Stimulated activated CD4-positive, alpha-beta T cell treated with anti-CD3 and anti-CD28 coated beads, Interleukin-15, amount 100 ng/mL, for 48 hours (primary cell): Measurements from ENCODE around the gene SMAD1.

Experiments
- DNase-seq, 2 donors: peaks; one replicate each; pipeline ENCODE4 v3.0.0-alpha.2; 2020; ENCODE audit warnings: low read depth in 2 of 2

The SMAD1 gene

GRCh38 chr4:145489556-145489955, 7.9 kb downstream of the SMAD1 start:
- DNase-seq = no peak

- DNase-seq = no peak
These were observed 8.7 kb downstream of the SMAD1 start for GRCh38 chr4:145490361-145490760.

DNA sequence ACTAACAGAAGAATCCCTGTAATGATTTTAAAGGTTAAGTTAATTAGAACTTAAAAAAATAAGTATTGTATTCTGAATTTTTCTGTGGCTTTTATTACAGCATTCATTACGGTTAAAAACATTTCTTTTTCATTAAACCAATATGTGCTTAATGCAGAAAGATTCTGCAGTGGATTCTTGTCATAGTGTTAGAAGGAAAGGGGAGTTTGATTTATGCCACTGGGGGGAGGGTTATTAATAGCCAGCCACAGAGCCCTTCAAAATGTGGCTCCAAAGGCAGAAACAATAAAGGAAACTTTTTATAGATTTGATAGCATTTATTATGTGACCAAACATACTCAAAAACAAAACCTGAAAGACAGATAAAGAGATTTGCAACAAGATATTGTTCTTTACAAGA, 9.1 kb downstream of the SMAD1 start:
- DNase-seq = no peak

GRCh38 chr4:145492376-145492775, 10.7 kb downstream of the SMAD1 start:
- no peak for DNase-seq

DNA sequence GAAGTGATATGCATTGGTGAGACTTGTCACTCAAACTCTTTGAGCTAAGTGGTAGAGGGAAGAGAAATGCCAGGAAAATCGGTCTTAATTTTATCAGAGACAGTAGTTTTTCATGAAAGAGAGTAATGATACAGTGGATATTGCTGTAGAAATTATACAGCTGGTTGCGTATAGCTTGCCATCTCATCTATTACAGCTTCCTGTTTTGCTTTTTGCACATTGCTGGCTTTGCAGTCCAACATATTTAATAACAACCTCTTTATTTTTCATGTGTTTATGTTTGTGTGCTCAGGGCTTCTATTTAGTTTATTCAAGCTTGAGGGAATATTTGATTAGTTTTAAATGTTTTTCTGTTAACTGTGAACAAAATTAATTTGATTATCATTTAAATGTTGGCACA, 11.5 kb downstream of the SMAD1 start:
- no peak for DNase-seq

DNA sequence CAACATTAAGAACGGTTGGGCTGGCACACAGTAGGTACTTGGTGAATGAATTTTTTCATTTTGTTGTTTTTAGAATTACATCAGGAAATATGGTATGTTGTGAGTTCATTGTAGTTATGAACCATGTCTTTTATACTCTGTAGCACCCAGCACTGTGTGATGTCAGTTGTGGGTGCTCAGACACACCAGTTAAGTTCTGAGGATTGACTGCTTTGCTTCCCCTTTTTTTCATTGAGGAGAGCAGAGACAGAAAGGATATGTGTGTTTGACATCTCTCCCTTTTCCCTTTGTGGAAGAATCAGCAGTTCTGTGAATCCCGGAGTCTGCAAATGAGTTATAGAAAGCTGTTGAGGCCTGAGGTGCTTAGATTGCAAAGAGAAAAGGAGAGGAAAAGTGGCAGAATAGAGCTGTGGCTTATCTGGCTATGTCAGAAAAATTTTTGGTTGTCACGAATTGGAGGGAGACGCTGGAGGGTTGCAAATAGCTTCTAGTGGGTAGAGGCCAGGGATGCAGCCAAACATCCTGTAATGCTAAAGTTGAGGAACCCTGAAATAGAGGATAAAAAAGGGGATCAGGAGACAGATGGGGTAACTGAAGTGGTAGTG, 13.1 kb downstream of the SMAD1 start:
- no peak for DNase-seq

DNA sequence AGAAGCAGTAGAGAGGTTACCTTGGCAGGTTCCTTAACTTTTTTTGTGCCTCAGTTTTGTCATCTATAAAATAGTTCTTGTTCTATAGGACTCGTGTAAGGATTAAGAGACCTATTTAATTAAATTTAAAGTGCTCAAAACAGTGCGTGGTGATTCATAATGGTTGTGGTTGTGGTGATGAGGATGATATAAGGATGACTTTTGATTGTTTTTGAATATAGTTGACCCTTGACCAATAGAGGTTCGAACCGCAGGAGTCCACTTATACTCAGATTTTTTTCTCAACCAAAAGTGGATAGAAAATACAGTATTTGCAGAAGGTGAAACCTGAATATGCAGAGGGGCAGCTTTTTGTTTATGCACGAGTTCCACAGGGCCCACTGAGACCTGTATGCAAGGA, 14.6 kb downstream of the SMAD1 start:
- DNase-seq = no peak

GRCh38 chr4:145497199-145498149, 15.8 kb downstream of the SMAD1 start:
- DNase-seq = no peak

DNA sequence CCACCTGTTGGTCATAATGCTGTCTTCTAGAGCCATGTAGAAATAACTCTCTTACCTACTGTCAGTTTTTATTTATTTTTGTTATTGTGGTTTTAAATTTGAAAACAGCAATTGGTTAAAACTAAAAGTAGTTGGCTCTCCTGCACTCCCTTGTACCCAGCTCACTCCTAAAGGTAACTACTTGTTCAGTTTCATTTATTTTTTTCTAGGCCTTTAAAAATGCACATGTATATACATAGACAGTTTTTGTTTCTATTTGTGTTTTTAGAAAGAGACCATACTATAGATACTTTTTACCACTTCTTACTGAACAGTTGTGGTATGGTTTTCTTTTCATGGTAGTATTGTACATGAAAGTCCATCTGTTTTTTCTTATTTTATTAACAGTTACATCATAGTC, 16.8 kb downstream of the SMAD1 start:
- no peak for DNase-seq

DNA sequence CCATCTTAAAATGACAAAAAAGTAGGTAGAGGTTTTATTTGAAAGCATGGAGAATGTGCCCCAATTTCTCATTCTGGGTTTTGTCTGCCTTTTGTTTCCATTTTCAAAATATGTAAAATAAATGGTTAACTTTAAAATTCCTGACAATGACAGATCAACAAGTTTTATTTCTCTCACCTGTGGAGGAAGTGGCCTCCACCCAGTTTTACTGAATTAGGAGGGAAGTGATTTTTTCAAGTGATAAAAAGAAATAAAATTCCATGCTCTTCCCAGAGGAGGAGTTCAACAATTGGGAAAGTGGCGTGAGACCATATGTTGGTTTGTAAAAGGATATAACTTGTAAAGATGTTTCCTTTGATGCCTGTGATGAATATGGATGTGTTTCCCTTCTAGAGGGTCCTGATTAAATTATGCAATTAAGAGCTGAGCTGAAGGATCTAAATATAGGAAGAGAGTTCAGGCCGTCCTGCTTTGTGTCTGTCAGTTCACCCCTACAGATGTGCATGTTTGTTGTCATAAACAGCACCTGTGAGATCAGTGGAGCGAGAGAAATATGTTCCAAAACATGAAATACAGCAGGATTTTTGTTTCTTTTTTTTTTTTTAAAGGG, 19.5 kb downstream of the SMAD1 start:
- DNase-seq = no peak

GRCh38 chr4:145502809-145503208, 21.2 kb downstream of the SMAD1 start:
- no peak for DNase-seq

DNA sequence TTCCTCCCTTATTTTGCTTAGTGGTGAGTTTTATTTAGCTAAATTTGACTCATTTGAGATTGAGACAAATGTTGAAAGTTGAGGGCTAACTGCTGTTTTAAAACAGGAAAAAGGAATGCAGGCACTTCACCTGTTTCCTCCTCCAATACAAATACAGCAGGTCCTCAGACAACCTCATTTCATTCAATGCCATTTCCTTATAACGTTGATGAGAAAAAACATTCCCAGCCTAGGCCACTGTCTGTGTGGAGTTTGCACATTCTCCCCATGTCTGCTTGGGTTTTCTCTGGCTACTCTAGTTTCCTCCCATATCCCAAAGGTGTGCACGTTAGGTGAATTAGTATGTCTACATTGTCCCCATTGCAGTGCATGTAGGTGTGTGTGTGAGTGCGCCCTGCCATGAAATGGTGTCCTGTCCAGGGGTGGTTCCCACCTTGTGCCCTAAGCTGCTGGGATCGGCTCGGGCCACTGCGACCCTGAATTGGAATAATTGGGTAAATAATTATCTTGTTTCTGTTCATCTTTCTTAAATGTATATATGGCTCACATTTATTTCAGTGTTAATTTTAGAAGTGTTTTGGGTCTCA, 21.9 kb downstream of the SMAD1 start:
- DNase-seq = no peak

- no peak for DNase-seq
These were observed 24.3 kb downstream of the SMAD1 start for GRCh38 chr4:145505995-145506394.

- DNase-seq = no peak
These were observed 26.0 kb downstream of the SMAD1 start for GRCh38 chr4:145507636-145508035.

- no peak for DNase-seq
These were observed 30.4 kb downstream of the SMAD1 start for GRCh38 chr4:145511913-145512522.

DNA sequence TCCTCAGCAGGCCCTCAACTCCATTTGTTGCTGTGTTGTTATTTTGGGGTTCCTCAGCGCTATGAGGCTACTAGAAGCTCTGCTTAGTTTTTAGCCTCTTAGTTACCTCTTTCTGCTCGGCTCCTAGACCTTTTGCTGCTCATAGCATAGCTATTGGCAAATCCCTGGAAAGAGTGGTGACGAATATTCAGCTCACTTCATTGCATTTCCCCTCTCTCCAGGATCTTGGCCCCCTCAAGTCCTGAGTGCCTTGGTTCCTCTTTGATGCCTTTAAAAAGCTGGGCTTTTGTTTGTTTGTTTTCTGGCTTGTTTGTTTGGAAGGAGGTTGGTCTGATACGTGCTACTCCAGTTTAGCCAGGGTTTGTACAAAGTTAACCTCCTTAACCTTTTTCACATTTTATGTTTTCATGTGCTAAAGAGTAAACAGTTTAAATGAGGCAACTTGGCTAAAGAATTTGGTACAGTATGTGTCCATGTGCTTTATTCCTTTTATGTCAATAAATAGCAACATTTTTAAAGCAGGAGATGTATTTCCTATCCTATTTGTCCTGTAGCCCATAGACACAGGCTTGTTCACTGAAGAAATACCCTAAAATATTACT, 31.5 kb downstream of the SMAD1 start:
- DNase-seq = no peak

GRCh38 chr4:145520172-145520571, 38.5 kb downstream of the SMAD1 start:
- no peak for DNase-seq

- DNase-seq = no peak
These were observed 39.6 kb downstream of the SMAD1 start for GRCh38 chr4:145521282-145521681.

- no peak for DNase-seq
These were observed 41.5 kb downstream of the SMAD1 start for GRCh38 chr4:145523117-145523516.

- no peak for DNase-seq
These were observed 42.9 kb downstream of the SMAD1 start for GRCh38 chr4:145524552-145524951.

DNA sequence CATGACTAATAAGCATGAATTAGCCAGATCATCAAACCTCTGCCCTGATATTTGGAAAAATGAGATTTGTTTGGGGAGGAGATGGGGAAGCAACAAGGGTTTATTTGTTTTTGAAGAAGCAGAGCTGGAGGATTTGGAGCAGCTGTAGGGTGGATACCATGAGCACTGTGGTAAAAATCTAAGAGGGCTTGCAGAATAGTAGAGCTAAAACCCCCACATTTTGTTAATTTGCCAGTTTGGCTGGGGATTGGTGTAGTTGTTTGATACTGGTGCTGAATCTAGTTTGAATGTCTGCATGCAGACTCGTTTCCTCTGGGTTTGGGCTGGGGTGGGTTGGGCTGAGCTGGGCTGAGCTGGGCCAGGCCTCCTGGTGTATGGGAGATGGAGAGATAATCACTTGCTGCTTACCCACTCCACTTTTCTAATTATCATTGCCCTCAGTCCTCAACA, 43.7 kb downstream of the SMAD1 start:
- DNase-seq = no peak

DNA sequence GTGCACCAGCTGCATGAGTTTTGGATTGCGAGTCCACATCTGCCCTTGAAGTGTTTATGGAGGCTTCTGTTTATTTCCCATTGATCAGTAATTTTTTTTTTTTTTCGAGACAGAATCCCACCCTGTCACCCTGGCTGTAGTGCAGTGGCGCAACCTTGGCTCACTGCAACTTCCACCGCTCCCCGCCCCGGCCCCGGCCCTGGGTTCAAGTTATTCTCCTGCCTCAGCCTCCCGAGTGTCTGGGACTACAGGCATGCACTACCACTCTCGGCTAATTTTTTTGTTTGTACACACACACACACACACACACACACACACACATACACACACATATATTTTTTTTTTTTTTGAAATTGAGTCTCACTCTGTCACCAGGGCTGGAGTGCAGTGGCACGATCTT, 46.1 kb downstream of the SMAD1 start:
- DNase-seq = no peak
